COLO829 (cell line): ENCODE measurements around the gene HRH3.

ENCODE experiments used
- DNase-seq: peaks from one replicate; pipeline ENCODE4 v3.0.0; 2012; ENCODE audit warnings: low spot score

HRH3 gene

GRCh38 chr20:62215020-62215990, 4.8 kb downstream of the HRH3 start:
- no peak for DNase-seq

GRCh38 chr20:62214067-62214466, 6.0 kb downstream of the HRH3 start:
- no peak for DNase-seq

- no peak for DNase-seq
These were observed 7.8 kb downstream of the HRH3 start for GRCh38 chr20:62212299-62212698.

GRCh38 chr20:62211769-62212288, 8.2 kb downstream of the HRH3 start:
- no peak for DNase-seq

- no peak for DNase-seq
These were observed 8.9 kb downstream of the HRH3 start for GRCh38 chr20:62211216-62211615.

- no peak for DNase-seq
These were observed 9.6 kb downstream of the HRH3 start for GRCh38 chr20:62210496-62210855.

- no peak for DNase-seq
These were observed 10.1 kb downstream of the HRH3 start for GRCh38 chr20:62209850-62210495.

GRCh38 chr20:62208795-62209755, 11.0 kb downstream of the HRH3 start:
- no peak for DNase-seq

- no peak for DNase-seq
These were observed 11.8 kb downstream of the HRH3 start for GRCh38 chr20:62208061-62208794.

- DNase-seq = no peak
These were observed 13.7 kb downstream of the HRH3 start for GRCh38 chr20:62206388-62206775.

- DNase-seq = no peak
These were observed 14.3 kb downstream of the HRH3 start for GRCh38 chr20:62205618-62206387.

- no peak for DNase-seq
These were observed 16.6 kb downstream of the HRH3 start for GRCh38 chr20:62203378-62204030.

- DNase-seq = no peak
These were observed 17.3 kb downstream of the HRH3 start for GRCh38 chr20:62202676-62203377.

GRCh38 chr20:62202083-62202395, 18.0 kb downstream of the HRH3 start:
- no peak for DNase-seq

- DNase-seq = no peak
These were observed 18.6 kb downstream of the HRH3 start for GRCh38 chr20:62201173-62202082.

GRCh38 chr20:62200491-62201172, 19.4 kb downstream of the HRH3 start:
- no peak for DNase-seq

GRCh38 chr20:62198931-62199330, 21.1 kb downstream of the HRH3 start:
- DNase-seq = no peak

GRCh38 chr20:62198496-62198895, 21.6 kb downstream of the HRH3 start:
- no peak for DNase-seq
